GM19023 (cell line): ENCODE results near the gene ZMPSTE24.
"Not testable (repeated sequence)": the region's sequence is repeated elsewhere in the genome, so short reads cannot be mapped to it uniquely, and the experiment has no call there.

Source experiments
- ATAC-seq: cut with Tn5 transposase; IDR thresholded peaks from one replicate; pipeline ENCODE4 v1.9.1; 2021; ENCODE audit warnings: mild to moderate bottlenecking, moderate library complexity; ENCODE audit not compliant: unreplicated experiment

Gene ZMPSTE24

GRCh38 chr1:40257688-40258444, at the start of gene ZMPSTE24:
ZMPSTE24 (plus strand) TSS chr1:40258236; CDS start chr1:40258272, 36 bp downstream.
- ATAC-seq, result peak; percentile 91

- ATAC-seq, result no peak
These were observed 47.4 kb upstream of the ZMPSTE24 start for GRCh38 chr1:40210511-40211204.

- no peak for ATAC-seq
These were observed 39.7 kb upstream of the ZMPSTE24 start for GRCh38 chr1:40218333-40218732.

GRCh38 chr1:40221471-40221905, 36.5 kb upstream of the ZMPSTE24 start:
- ATAC-seq, result not testable (repeated sequence)

DNA sequence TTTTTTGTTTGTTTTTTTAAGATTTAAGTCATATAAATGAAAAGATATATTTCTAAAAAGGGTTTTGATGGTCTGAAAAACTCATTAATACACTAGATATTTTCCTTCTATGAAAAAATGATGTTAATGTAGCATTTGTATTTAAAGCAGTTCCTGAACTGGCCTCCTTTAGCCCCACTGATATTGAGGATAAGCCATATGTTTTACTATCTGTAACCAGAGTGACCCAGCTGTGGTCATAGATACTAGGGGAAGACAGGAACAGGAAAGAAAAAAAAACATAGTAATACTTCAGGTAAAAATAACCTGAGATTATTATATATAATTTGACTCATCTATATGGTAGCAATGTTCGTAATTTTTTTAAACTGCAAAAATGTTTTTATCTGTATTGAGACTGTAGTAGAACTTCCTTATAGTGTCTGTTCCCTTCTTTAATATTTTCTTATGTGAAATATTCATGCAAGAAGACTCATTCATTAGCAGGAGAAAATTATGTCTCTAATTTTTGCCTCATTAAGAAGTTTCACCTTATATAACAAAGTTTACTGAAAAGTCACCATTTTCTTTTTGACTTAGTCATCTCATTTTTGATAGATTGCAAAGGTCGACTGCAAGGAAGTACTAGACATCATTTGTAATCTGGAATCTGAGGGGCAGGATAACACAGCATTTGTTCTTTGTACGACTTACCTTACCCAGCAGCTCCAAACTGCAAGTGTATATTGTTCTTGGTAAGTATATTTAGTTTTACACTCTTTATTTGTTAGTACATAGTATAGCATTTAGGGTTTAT, 35.9 kb upstream of the ZMPSTE24 start:
- no peak for ATAC-seq

DNA sequence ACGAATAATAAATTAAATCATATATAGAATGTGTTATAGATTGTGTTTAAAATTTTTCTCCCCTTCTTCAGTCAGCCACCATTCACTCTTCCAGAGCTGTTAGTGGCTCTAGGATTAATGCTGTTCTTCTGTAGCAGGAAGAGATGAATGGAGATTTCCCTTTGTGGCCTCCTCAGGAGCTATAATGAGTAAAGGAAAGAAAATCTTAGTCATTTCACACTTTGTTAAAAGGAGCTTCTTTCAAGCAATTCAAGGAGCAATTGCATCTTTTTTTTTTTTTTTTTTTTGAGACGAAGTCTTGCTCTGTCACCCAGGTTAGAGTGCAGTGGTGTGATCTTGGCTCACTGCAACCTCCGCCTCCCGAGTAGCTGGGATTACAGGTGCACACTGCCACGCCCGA, 34.0 kb upstream of the ZMPSTE24 start:
- ATAC-seq, result no peak

- no peak for ATAC-seq
These were observed 31.8 kb upstream of the ZMPSTE24 start for GRCh38 chr1:40226192-40226591.

DNA sequence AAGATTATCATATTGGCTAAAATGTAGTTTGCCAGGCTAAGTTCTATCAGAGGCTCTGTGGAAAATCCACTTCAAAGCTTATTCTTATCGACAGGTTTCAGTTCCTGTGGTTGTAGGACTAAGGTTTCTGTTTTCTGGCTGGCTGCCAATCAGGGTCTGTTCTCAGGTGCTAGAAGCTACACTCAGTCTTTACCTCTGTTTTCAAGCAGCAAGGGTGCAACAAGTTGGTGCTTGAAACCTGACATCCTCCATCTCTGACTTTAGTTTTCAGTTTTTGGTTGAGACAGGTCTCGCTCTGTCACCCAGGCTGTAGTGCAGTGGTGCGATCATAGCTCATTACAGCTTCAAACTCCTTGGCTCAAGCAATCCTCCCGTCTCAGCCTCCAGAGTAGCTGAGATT, 25.6 kb upstream of the ZMPSTE24 start:
- ATAC-seq, result peak; percentile 79

DNA sequence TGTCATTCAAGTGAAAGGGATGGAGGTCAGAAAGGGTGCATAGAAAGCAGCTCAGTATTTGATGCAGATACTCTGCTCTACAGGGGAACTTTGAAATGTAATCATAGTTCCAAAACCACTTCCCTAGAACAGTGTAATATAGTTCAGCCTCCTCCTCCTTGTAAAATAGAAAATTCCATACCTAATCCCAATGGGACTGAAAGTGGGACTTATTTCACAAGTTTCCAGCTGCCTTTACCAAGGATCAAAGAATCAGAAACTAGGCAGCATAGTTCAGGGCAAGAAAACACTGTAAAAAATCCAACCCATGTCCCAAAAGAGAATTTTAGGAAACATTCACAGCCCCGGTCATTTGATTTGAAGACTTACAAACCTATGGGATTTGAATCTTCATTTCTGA, 18.4 kb upstream of the ZMPSTE24 start:
- ATAC-seq, result no peak

- no peak for ATAC-seq
These were observed 17.6 kb upstream of the ZMPSTE24 start for GRCh38 chr1:40240390-40240789.

GRCh38 chr1:40241362-40241761, 16.7 kb upstream of the ZMPSTE24 start:
- ATAC-seq, result no peak

DNA sequence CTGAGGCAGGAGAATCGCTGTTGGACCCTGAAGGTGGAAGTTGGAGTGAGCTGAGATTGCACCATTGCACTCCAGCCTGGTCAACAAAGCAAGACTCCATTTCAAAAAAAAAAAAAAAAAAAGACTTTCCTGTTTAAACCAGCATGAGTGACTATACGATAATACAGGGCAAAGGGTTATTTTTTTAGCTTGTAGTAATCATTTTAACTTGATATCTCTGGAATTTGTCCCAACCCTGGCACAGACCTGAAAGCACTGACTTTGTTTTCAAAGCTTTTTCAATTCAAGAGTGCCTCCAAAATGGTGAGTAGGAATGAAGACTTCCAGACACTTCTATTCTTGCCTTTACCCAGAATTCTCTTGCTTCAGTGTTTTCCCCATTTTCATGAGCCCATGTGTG, 14.7 kb upstream of the ZMPSTE24 start:
- no peak for ATAC-seq

DNA sequence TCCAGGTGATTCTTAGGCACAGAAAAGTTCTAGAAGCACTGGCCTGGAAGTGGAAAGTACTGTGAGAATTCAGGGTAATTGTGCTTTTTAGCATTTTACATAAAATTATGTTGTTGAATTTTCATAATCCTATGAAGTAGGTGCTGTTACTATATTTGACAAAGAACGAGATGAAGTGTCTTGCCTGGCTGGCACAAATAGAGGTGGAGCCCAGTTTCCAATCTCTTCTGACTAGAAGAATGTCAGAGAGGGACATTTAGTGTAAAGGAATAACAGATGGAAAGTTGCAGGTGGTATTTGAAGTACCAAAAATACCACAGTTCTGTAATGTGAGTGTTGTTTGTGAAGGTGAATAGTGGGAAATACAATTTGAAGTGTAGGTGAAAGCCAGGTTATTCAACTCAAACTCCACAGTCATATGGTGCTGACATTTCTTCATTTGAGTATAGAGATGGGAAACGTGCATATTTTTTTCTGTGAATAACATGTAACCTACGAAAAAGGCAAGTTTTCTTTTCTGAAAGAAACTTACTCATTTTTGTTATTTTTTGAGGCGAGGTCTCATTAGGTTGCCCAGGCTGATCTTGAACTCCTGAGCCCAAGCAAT, 13.8 kb upstream of the ZMPSTE24 start:
- ATAC-seq, result no peak

GRCh38 chr1:40245686-40246085, 12.3 kb upstream of the ZMPSTE24 start:
- no peak for ATAC-seq

DNA sequence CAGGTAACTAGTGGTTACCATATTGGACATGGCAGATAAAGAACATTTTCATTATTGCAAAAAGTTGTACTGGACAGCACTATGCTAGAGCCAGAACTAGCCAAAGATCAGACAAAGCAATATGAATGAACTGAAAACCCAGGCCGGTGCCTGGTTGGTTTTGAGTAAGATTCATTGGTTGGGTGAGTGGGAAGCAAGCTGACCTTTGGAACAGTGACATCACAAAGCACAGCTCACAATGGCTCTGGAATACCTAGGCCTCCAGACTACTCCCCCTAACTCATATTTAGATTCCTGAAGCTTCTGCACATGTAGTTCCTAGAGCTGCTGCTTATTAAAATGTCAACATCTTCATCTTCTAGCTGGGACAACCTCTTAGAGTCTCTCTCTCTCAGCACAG, 10.4 kb upstream of the ZMPSTE24 start, which contains the start of gene TMCO2:
Gene TMCO2 (plus strand): TSS at position 283 of the 400 bp plus-strand sequence. CDS start 57 bp downstream, at position 340.
- no peak for ATAC-seq

GRCh38 chr1:40248412-40248811, 9.6 kb upstream of the ZMPSTE24 start:
- no peak for ATAC-seq

GRCh38 chr1:40251456-40251855, 6.6 kb upstream of the ZMPSTE24 start:
- ATAC-seq, result no peak

DNA sequence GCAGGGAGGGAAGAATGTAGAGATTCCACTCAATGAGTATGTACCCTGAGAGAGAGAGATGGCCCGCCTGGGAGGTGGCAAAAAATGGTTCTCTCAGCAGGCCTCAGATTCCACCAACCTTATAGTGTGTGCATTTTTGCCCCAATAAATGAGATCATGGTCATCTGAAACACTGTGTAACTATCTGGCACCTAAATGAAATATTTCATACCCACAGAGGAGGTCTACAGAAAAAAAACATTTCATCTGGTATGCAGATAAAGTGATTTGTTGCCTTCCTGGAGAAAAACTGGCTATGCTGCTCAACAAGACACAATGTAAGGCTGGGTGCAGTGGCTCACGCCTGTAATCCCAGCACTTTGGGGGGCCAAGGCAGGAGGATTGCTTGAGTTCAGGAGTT, 5.4 kb upstream of the ZMPSTE24 start:
- no peak for ATAC-seq

DNA sequence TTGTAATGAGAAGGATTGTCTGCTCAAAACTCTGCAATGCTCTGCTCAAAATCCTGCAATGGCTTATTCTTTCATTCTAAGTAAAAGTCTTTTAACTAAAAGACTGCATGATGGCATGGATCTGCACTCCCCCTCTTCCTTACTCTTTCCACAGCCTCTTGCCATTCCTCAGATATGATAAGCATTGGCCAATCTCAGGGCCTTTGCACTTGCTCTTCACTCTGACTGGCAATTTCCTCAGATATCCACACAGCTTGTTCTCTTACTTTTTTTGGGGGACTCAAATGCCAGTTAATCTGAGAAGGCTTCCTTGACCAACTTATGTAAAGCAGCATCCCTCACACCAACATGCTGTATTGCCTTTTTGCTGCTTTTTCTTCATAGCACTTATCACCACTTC, 2.8 kb upstream of the ZMPSTE24 start:
- no peak for ATAC-seq

- ATAC-seq, result no peak
These were observed 1.5 kb upstream of the ZMPSTE24 start for GRCh38 chr1:40256401-40257084.
